Smooth muscle cell (in vitro differentiated cells): ENCODE data around the gene GDNF. TPM values are rescaled to one million over a fixed set of nuclear protein-coding genes. Genes with fewer than 3 reads are reported as not detected.

Experiments
- DNase-seq: peaks from one replicate; lab custom pipeline; 2025; ENCODE audit not compliant: unreplicated experiment; lab: John Stamatoyannopoulos, UW
- H2AFZ ChIP-seq: fragments of 200-600 bp; sonication (generic); 2 replicates; pipeline ENCODE4 v1.6.0; 2016; ENCODE audit warnings: antibody characterized with exemption, low read depth, mild to moderate bottlenecking
- H3F3A ChIP-seq: fragments of 200-600 bp; sonication (generic); 2 replicates; pipeline ENCODE4 v1.6.0; 2017; ENCODE audit warnings: antibody characterized with exemption, low read depth
- H3K27ac ChIP-seq: fragments of 200-600 bp; sonication (generic); 2 replicates; pipeline ENCODE4 v1.5.1; 2016; ENCODE audit warnings: low read depth, mild to moderate bottlenecking
- H3K27me3 ChIP-seq: fragments of 200-600 bp; sonication (generic); 2 replicates; pipeline ENCODE4 v1.6.1; 2016; ENCODE audit warnings: low read depth, mild to moderate bottlenecking
- H3K36me3 ChIP-seq: fragments of 200-600 bp; sonication (generic); 2 replicates; pipeline ENCODE4 v1.5.1; 2016; ENCODE audit warnings: low read depth
- H3K4me1 ChIP-seq: fragments of 200-600 bp; sonication (generic); 2 replicates; pipeline ENCODE4 v1.5.1; 2016; ENCODE audit warnings: low read depth
- H3K4me2 ChIP-seq: fragments of 200-600 bp; sonication (generic); 2 replicates; pipeline ENCODE4 v1.6.0; 2016; ENCODE audit warnings: mild to moderate bottlenecking
- H3K4me3 ChIP-seq: fragments of 200-600 bp; sonication (generic); 2 replicates; pipeline ENCODE4 v1.5.1; 2016; ENCODE audit warnings: mild to moderate bottlenecking
- H3K79me2 ChIP-seq: fragments of 200-600 bp; sonication (generic); 2 replicates; pipeline ENCODE4 v1.6.0; 2016; ENCODE audit warnings: low read depth, mild to moderate bottlenecking
- H3K9ac ChIP-seq: fragments of 200-600 bp; sonication (generic); 2 replicates; pipeline ENCODE4 v1.6.0; 2016; ENCODE audit warnings: low read depth
- H3K9me3 ChIP-seq: fragments of 200-600 bp; sonication (generic); replicated peaks from 2 replicates; pipeline ENCODE4 v1.5.1; 2016; ENCODE audit warnings: low read depth
- H4K20me1 ChIP-seq: fragments of 200-600 bp; sonication (generic); 2 replicates; pipeline ENCODE4 v1.6.0; 2016; ENCODE audit warnings: low read depth
- WGBS: methylation state at CpG from one replicate; pipeline ENCODE4 v1.1.7; 2016; ENCODE audit warnings: low lambda C conversion rate; 5-methylcytosine and 5-hydroxymethylcytosine counted together
- polyA plus RNA-seq: library from polyadenylated mRNA; unstranded; fragments of >200 nt; fragmentation: Nextera tagmentation; extraction: Ambion mirVana; gene quantifications from 2 replicates; pipeline ENCODE4 v1.2.1, GENCODE V29; 2016
- total RNA-seq: library from RNA; depleted of rRNA; stranded (reverse); fragments of >200 nt; gene quantifications from 2 replicates; pipeline ENCODE4 v1.2.3, GENCODE V29; 2014
- TF ChIP-seq, protein P1 (sequence below): fragments of 200-600 bp; sonication (generic); IDR thresholded peaks from 2 replicates; pipeline ENCODE4 v1.5.1; 2017; ENCODE audit warnings: borderline replicate concordance, mild to moderate bottlenecking, antibody characterized with exemption; ENCODE audit not compliant: insufficient read depth, poor library complexity, severe bottlenecking

GDNF gene
- total and polyA plus RNA-seq, 2 experiments from 2014 or later = 12.9 to 18.8 TPM

DNA sequence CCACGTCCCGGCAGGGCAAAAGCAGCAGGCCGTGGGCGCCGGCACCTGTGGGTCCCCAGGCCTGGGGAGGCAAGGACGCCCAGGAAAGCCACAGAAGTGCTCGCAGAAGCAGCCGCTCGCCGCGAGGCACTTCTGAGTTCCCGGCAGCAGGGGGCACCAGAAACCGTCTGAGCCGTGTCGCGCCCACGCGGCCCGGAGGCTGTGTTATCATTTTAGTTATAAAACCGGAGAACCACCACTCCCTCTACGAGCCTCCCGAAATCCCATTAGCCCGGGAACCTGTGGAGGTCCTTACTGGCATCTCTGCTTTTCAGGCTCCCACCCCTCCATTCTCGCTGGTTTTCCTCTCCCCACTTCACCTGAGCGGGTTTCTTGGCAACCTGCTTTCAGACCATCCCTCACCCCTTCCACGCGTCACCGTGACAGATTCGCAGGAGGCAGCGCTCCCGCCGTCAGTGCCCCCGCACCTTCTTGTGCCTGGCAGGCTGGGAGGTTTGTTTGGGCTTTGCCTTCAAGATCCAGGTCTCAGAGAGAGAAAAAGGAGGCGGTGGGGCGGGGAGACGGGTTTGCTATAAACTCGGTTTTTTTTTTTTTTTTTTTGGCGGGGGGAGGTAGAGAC is 2.3 kb downstream of the GDNF start:
- H3K27ac ChIP-seq = peak overlapping the region; percentile 48
- TF ChIP-seq, protein P1, sequence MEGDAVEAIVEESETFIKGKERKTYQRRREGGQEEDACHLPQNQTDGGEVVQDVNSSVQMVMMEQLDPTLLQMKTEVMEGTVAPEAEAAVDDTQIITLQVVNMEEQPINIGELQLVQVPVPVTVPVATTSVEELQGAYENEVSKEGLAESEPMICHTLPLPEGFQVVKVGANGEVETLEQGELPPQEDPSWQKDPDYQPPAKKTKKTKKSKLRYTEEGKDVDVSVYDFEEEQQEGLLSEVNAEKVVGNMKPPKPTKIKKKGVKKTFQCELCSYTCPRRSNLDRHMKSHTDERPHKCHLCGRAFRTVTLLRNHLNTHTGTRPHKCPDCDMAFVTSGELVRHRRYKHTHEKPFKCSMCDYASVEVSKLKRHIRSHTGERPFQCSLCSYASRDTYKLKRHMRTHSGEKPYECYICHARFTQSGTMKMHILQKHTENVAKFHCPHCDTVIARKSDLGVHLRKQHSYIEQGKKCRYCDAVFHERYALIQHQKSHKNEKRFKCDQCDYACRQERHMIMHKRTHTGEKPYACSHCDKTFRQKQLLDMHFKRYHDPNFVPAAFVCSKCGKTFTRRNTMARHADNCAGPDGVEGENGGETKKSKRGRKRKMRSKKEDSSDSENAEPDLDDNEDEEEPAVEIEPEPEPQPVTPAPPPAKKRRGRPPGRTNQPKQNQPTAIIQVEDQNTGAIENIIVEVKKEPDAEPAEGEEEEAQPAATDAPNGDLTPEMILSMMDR = peak; percentile 89
- no peaks in the 10 kb centered on the region for H3K36me3 ChIP-seq
- no peaks in the 10 kb centered on the region for H3K9me3 ChIP-seq
- H2AFZ ChIP-seq = peak overlapping the region; percentile 75
- peak overlapping the region; percentile 80 for H3K4me3 ChIP-seq
- peaks cover 6% of the 10 kb centered on the region for H3F3A ChIP-seq
- 3% methylated on average over 32 of the region's 38 CpGs for WGBS
- H4K20me1 ChIP-seq = peaks cover 75% of the 10 kb centered on the region
- H3K79me2 ChIP-seq = peaks cover 62% of the 10 kb centered on the region
- peak; percentile 58 for DNase-seq
- H3K4me2 ChIP-seq = peak overlapping the region; percentile 98
- no peaks in the 10 kb centered on the region for H3K27me3 ChIP-seq
- H3K9ac ChIP-seq = peak overlapping the region; percentile 73
- peaks cover 11% of the 10 kb centered on the region for H3K4me1 ChIP-seq

DNA sequence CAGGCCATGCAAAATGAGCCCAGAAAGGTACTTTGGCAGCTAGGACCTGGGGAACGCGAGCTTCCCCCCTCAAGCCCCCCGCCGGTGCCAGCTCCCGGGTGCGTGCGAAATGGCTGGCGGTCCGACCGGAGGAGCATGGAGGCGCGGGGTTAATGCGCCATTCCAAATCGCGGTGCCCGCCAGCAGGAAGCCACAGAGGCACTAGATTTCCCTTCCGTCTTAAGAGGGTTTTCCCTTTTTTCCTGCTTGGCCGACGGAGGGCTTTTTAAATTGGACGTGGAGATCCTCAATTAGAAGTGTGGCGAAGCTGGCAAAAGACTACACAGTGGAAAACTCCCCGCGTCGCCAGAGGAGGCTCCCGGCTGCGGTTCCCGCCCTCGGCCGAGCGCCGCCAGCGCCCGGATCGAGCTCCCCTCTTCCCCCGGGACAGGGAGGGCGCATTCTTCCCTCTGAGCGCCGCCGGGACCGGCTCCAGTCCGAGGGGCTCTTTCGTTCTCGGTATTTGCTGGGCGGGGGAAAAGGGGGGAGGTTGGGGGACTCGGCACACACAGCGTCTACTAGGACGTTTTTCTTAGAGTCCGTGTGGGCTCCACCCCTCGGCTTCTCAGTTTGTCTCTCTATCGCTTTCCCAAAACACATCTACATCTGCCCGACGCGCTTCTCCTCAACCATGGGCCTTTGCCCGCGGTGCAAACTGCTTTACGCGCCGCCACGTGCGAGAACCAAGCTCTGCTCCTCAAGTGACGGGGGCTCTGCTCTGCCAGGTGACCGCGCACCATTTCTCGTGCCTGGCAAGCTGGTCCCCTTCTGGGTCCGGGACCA is 3.0 kb downstream of the GDNF start:
- TF ChIP-seq, protein P1 = no peak
- Histone ChIP-seq H2AFZ (peak overlapping the region; percentile 48), H3K27ac (peak overlapping the region; percentile 48), H4K20me1 (peaks cover 82% of the 10 kb centered on the region), H3K4me1 (peaks cover 14% of the 10 kb centered on the region), H3F3A (peaks cover 6% of the 10 kb centered on the region), H3K79me2 (peaks cover 67% of the 10 kb centered on the region), H3K9me3 (no peaks in the 10 kb centered on the region), H3K27me3 (no peaks in the 10 kb centered on the region), H3K36me3 (no peaks in the 10 kb centered on the region), H3K9ac (peak overlapping the region; percentile 73), H3K4me3 (peak overlapping the region; percentile 80), H3K4me2 (peak overlapping the region; percentile 98)
- peak; percentile 18 for DNase-seq
- 1% methylated on average over 58 of the region's 65 CpGs for WGBS

DNA sequence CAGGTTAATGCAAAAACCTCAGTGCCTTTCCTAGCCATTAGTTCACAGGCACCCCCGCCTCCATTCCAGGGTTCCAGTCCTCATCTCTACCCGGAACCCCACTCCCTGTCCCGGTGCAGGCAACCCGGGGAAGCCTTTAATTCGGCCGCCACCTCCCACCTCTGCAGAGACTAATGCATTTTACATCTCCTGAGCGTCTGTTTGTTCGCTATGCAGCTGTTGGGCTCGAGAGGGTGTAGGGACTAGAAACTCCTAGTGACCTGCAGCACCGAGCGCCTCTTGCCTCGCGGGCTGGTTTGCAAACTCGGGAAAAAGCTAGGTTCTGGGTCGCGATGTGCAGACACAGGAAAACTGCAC is 3.6 kb downstream of the GDNF start:
- peak overlapping the region; percentile 98 for H3K4me2 ChIP-seq
- peaks cover 6% of the 10 kb centered on the region for H3F3A ChIP-seq
- H3K27me3 ChIP-seq = no peaks in the 10 kb centered on the region
- H3K79me2 ChIP-seq = peaks cover 67% of the 10 kb centered on the region
- DNase-seq = no peak
- H4K20me1 ChIP-seq = peaks cover 88% of the 10 kb centered on the region
- no peaks in the 10 kb centered on the region for H3K36me3 ChIP-seq
- TF ChIP-seq, protein P1 = no peak
- H3K4me3 ChIP-seq = peak overlapping the region; percentile 80
- peak overlapping the region; percentile 73 for H3K9ac ChIP-seq
- peak overlapping the region; percentile 48 for H3K27ac ChIP-seq
- 18% methylated on average over 16 of the region's 16 CpGs for WGBS
- H3K4me1 ChIP-seq = peaks cover 14% of the 10 kb centered on the region
- peak overlapping the region; percentile 48 for H2AFZ ChIP-seq
- H3K9me3 ChIP-seq = no peaks in the 10 kb centered on the region
